Measurements from ENCODE around the gene TBC1D1. TPM values are rescaled to one million over a fixed set of nuclear protein-coding genes. Genes with fewer than 3 reads are reported as not detected.
A peak's percentile ranks its signal among the peaks of the same experiment; 100 is the strongest.

TBC1D1 gene
- total RNA-seq, 2 donors from 2014 or later, result 23.3 to 28.7 TPM

DNA sequence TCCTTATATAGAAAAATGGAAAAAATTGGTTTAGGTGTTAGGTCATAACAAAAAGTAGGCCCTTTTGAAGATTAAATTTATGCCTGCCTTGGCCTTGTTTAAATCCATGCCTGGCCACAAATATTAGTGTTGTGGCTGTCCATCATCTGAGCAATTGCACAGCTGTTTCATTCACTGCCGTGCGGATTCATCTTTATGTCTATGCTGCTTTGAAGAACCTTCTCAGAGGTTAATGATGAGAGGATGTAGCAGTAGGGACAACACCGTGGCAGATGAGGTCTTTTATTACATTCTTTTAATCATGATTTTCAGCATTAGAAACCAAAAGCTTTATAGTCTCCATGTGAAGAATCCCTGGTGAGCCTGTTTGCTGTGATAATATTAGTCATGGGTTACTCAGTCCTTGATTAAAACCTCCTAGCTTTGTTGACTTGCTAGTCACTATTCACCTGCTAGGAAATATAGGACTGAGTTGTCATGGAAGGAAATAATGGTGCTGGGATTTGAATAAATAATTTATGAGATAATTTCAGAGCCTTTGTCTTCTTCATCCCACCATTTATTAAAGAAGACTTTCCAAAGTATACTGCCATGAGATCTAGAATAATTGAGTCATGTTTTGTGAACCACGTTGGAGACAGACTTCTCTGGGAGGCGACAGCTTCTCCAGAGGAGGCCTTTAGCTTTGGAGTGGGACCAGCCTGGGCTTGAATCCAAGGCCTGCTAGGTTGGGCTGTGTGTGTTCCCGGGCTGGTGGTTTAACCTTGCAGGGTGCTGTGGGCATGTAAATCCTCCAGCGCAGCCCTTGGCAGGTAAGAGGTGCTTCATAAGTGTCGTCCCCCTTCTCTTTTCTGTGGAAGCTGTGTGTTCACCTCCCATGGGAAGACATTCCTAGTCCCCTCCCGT lies 122.8 kb downstream of the TBC1D1 start:
- DNase-seq (peak; percentile 79 to 89 (median 82)), ATAC-seq (peak; percentile 84)
- Histone ChIP-seq H3K4me1 (peaks cover 33% of the 10 kb centered on the region), H3K4me3 (no peak overlapping the region), H3K27ac (peak overlapping the region in 3 of 4 donors; percentile 12 to 41 (median 24)), H3K9me3 (no peaks in the 10 kb centered on the region), H3K27me3 (no peaks in the 10 kb centered on the region), H3K36me3 (replicated peaks in 1 of 2; ENCODE audit: insufficient read depth in 1 of 2, low read depth in 2 of 2) (no peaks in the 10 kb centered on the region)
- WGBS, 2 donors, result 37 to 45% methylated on average over 9 of the region's 9 CpGs
- no peak for TF ChIP-seq POLR2A (IDR thresholded peaks at IDR 0.05)
- TF ChIP-seq, protein P1, sequence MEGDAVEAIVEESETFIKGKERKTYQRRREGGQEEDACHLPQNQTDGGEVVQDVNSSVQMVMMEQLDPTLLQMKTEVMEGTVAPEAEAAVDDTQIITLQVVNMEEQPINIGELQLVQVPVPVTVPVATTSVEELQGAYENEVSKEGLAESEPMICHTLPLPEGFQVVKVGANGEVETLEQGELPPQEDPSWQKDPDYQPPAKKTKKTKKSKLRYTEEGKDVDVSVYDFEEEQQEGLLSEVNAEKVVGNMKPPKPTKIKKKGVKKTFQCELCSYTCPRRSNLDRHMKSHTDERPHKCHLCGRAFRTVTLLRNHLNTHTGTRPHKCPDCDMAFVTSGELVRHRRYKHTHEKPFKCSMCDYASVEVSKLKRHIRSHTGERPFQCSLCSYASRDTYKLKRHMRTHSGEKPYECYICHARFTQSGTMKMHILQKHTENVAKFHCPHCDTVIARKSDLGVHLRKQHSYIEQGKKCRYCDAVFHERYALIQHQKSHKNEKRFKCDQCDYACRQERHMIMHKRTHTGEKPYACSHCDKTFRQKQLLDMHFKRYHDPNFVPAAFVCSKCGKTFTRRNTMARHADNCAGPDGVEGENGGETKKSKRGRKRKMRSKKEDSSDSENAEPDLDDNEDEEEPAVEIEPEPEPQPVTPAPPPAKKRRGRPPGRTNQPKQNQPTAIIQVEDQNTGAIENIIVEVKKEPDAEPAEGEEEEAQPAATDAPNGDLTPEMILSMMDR (IDR thresholded peaks at IDR 0.05), result no peak
- intact Hi-C loops (cut with DNase I), result no loop called here

DNA sequence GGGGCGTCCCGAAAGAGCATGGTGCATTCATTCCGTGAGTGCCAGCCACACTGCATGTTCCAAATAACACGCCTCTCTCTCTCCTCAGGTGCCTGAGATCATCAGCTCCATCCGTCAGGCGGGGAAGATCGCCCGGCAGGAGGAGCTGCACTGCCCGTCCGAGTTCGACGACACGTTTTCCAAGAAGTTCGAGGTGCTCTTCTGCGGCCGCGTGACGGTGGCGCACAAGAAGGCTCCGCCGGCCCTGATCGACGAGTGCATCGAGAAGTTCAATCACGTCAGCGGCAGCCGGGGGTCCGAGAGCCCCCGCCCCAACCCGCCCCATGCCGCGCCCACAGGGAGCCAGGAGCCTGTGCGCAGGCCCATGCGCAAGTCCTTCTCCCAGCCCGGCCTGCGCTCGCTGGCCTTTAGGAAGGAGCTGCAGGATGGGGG lies 123.6 kb downstream of the TBC1D1 start:
- intact Hi-C loops (cut with DNase I), result no loop called here
- Histone ChIP-seq H3K36me3 (replicated peaks in 1 of 2; ENCODE audit: insufficient read depth in 1 of 2, low read depth in 2 of 2) (no peaks in the 10 kb centered on the region), H3K4me1 (peaks cover 28% of the 10 kb centered on the region), H3K4me3 (no peak overlapping the region), H3K27me3 (no peaks in the 10 kb centered on the region), H3K9me3 (no peaks in the 10 kb centered on the region), H3K27ac (peak overlapping the region in 3 of 4 donors; percentile 12 to 41 (median 24))
- WGBS, 2 donors, result 89 to 96% methylated on average over 13 to 36 of the region's 37 CpGs
- no peak for ATAC-seq
- TF ChIP-seq POLR2A (IDR thresholded peaks at IDR 0.05), result no peak
- TF ChIP-seq, protein P1 (IDR thresholded peaks at IDR 0.05), result no peak
- no peak for DNase-seq

DNA sequence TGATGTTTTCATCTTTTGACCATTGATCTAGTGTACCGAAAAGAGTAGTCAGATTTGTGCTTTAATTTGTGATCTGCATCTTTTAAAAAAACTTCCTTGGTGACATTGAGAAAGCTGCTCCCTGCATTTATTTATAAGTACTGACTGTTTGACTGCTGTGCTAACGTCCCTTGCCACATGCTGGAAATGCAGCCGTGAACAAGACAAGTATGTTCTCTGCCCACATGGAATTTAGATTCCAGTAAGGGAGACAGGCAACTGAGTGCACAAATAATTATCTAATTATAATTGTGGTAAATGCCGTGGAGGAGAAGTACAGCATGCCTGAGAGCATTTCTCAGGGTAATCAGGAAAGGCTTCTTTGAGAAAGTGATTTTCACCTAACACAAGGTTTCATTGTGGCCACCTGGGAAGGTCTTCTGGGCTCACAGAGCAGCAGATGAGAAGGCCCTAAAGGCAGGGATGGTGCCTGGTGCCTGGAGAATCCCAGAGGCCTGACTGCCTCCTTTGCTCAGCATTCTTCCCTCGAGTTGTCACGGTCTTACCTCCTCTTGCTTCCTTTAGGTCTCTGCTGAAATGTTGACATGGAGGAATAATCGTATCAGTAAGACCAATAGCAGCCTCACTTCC lies 125.1 kb downstream of the TBC1D1 start:
- WGBS, 2 donors, result 88 to 97% methylated on average over 7 of the region's 7 CpGs

DNA sequence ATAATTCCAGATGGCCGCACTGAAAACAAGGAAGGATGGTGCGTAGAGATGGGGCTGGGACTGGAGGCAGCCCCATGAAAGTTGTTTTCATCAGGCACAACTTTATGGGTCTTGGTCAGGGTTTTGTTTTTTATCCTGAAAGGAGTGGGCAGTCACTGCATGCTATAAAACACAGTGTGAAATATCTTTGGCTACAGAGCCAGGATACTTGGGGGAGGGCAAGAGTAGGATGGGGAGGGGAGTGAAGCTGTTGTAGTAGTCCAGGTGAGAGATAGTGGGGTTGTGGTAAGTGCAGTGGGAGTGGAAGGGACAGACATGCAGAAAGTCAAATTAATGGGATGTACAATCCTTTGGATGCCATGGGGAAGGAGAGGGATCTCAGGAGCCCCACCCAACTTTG lies 125.8 kb downstream of the TBC1D1 start:
- DNase-seq, result no peak
- ATAC-seq, result no peak

More for the DNA sequence above, 125.1 kb downstream of the TBC1D1 start:
- Histone ChIP-seq H3K4me1 (peaks cover 18% of the 10 kb centered on the region), H3K9me3 (no peaks in the 10 kb centered on the region), H3K4me3 (no peak overlapping the region), H3K27ac (no peak overlapping the region), H3K36me3 (replicated peaks in 1 of 2; ENCODE audit: insufficient read depth in 1 of 2, low read depth in 2 of 2) (no peaks in the 10 kb centered on the region), H3K27me3 (no peaks in the 10 kb centered on the region)
- no peak for TF ChIP-seq POLR2A (IDR thresholded peaks at IDR 0.05)
- TF ChIP-seq, protein P1 (IDR thresholded peaks at IDR 0.05), result no peak
- no peak for ATAC-seq
- intact Hi-C loops (cut with DNase I), result no loop called here
- DNase-seq, result no peak

More for the DNA sequence above, 125.8 kb downstream of the TBC1D1 start:
- TF ChIP-seq, protein P1 (IDR thresholded peaks at IDR 0.05), result no peak
- no peak for TF ChIP-seq POLR2A (IDR thresholded peaks at IDR 0.05)
- H3K4me1 ChIP-seq, result peaks cover 18% of the 10 kb centered on the region
- intact Hi-C loops (cut with DNase I), result no loop called here
- H3K36me3 ChIP-seq (replicated peaks in 1 of 2; ENCODE audit: insufficient read depth in 1 of 2, low read depth in 2 of 2), result peaks cover 0 to 3% of the 10 kb centered on the region in 2 donors
- no peaks in the 10 kb centered on the region for H3K27me3 ChIP-seq
- no peak overlapping the region for H3K27ac ChIP-seq
- WGBS, 2 donors, result 95 to 96% methylated on average over 2 of the region's 2 CpGs
- H3K4me3 ChIP-seq, result no peak overlapping the region
- H3K9me3 ChIP-seq, result no peaks in the 10 kb centered on the region

All from body of pancreas (tissue), 4 donors.